Measurements from ENCODE around the gene ZNF654.
A peak's percentile ranks its signal among the peaks of the same experiment; 100 is the strongest.
"Not testable (repeated sequence)": the region's sequence is repeated elsewhere in the genome, so short reads cannot be mapped to it uniquely, and the experiment has no call there.

ZNF654 gene
- 30.1 to 53.7 reads per million in 2 experiments for total RNA-seq

DNA sequence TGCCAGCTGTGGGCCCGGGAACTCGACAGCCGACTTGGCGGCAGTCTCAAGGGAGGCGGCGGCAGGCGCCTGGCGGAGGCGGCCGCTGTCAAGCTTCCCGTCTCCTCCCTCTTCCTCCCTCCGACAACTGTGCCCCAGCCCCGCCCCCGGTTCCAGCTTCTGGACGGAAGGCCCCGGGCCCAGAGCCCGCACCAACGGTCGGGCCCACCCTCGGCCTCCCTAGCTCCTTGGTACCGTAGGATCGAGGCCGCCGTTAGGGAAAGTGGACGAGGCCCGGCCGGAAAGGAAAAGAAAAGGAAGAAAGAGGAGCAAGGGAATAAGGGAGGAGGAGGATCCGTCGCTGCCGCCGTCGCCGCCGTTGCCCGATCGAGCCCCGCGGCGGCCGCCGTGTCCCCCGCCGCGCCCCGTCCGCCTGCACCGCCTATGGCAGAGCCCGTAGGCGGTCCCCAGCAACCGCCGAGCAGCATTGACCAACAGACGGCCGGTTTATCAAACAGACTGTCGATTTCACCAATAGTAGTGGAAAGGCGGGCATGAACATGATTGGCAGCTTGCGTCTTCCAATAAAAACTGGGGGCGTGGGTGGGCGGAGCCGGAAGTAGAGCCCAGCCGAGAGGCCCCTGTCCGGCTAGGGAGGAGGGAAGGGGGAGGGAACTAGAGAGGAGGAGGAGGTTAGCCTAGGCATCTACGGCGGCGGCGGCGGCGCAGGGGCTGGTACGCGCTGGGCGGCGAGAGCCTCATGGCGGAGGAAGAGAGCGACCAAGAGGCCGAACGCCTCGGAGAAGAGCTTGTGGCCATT, at the start of gene ZNF654, which contains the start of gene CGGBP1:
Gene ZNF654 (plus strand): TSS at position 675 of the 799 bp plus-strand sequence. CDS start 65 bp downstream, at position 740.
Gene CGGBP1 (minus strand): TSS at position 425 of the 799 bp plus-strand sequence. CDS start 3,029 bp downstream, outside the sequence.
- DNase-seq (ENCODE audit: low read depth): peak; percentile 97

GRCh38 chr3:88010810-88011209, 48.2 kb upstream of the ZNF654 start:
- DNase-seq (ENCODE audit: low read depth): no peak

DNA sequence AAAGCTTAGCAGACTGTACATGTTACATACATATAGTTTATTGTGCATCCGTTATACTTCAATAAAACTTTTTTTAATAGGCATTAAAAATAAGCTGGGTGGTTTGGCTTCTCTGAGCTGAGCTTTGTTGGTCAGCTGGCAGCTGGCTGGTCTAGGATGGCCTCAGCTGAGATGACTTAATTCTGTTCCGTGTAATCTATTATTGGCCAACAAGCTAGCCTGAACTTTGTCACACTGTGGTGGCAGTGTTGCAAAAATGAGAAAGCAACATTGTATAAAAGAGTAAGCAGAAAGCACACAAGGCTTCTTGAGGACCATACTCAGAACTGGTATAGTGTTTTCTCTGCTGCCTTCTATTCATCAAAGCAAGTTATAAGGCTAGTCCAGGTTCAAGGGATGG, 45.5 kb upstream of the ZNF654 start:
- no peak for DNase-seq (ENCODE audit: low read depth)

DNA sequence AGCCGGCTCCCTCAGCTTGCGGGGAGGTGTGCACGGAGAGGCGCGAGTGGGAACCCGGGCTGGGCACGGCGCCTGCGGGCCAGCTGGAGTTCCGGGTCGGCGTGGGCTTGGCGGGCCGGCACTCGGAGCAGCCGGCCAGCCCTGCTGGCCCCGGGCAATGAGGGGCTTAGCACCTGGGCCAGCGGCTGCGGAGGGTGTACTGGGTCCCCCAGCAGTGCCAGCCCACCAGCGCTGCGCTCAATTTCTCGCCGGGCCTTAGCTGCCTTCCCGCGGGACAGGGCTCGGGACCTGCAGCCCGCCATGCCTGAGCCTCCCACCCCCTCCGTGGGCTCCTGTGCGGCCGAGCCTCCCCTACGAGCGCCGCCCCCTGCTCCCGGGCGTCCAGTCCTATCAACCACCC, 43.4 kb upstream of the ZNF654 start:
- DNase-seq (ENCODE audit: low read depth): not testable (repeated sequence)

GRCh38 chr3:88019024-88019423, 40.0 kb upstream of the ZNF654 start:
- no peak for DNase-seq (ENCODE audit: low read depth)

DNA sequence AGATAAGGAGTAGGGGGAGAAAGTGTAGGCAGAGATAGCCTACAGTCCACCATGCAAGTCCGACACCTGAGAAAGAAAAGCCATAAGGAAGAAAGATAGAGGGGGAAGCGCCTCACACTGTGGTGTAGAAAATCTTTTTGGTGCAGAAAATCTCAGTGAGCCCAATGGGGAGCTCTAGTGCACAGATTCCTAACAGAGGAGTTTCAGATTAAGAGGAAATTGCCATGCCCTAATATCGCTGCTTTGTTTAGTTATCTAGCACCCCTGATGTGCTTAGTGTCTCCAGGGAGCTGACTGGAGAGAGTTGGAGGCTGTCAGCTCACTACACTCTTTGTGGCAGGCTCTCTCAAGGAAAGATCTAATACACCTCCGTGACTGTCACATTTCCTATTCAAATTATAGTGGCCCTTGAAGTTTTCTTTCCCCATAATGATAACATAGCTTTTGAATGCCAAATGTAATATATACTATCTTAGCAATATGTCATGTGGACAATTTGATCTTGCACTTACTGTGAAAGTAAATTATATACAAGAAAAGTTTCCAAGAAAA, 34.0 kb upstream of the ZNF654 start:
- DNase-seq (ENCODE audit: low read depth): no peak

DNA sequence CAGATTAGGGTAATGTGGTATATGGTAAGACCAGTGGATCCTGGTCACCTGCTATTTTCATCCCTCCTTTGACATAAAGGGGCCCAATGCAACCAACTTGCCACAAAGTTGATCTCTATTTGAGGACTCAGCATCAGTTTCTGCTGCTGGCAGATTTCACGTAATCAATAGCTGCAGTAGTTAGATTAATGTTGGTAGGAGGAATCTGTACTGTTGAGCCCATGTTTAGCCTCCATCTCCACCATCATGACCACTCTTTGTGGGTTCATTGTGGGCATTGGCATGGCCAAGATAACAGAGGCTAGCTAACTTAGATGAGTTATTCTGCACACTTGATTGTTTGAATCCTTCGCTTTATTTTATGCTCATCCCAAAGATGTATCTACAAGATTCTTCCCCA, 30.2 kb upstream of the ZNF654 start:
- no peak for DNase-seq (ENCODE audit: low read depth)

- no peak for DNase-seq (ENCODE audit: low read depth)
Measured at GRCh38 chr3:88030210-88030609, 28.8 kb upstream of the ZNF654 start.

DNA sequence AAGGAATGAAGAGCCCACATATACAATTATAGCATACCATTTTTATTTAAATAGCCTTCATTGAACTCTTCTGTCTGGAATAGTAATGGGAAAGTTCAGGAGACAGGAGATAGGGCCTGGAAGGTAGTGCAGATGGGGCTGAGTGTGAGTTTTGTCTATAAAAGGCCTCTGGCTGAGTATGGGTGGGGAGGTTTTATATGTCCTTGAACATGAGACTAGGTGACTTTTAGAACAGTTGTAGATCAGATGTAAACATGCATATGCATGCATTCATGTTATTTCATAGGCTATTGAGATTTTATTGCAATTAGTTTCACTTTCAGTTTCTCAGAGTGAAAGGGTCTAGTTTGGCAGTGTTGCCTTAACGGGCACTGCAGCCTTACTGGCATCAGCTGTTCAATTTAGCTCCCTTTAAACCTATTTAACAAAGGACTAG, 27.4 kb upstream of the ZNF654 start:
- no peak for DNase-seq (ENCODE audit: low read depth)

- no peak for DNase-seq (ENCODE audit: low read depth)
Measured at GRCh38 chr3:88032245-88032644, 26.8 kb upstream of the ZNF654 start.

DNA sequence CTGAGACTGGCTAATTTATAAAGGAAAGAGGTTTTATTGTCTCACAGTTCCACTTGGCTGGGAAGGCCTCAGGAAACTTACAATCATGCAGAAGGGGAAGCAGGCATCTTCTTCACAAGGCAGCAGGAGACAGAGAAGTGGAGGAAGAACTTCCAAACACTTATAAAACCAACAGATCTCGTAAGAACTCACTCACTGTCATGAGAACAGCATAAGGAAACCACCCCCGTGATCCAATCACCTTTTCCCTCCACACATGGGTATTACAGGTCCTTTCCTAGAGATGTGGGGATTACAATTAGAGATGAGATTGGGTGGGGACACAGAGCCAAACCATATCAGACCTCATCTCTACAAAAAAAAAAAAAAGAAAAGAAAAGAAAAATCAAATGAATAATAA, 26.0 kb upstream of the ZNF654 start:
- no peak for DNase-seq (ENCODE audit: low read depth)

GRCh38 chr3:88033808-88034207, 25.2 kb upstream of the ZNF654 start:
- no peak for DNase-seq (ENCODE audit: low read depth)

GRCh38 chr3:88034491-88035275, 24.4 kb upstream of the ZNF654 start:
- DNase-seq (ENCODE audit: low read depth): no peak

DNA sequence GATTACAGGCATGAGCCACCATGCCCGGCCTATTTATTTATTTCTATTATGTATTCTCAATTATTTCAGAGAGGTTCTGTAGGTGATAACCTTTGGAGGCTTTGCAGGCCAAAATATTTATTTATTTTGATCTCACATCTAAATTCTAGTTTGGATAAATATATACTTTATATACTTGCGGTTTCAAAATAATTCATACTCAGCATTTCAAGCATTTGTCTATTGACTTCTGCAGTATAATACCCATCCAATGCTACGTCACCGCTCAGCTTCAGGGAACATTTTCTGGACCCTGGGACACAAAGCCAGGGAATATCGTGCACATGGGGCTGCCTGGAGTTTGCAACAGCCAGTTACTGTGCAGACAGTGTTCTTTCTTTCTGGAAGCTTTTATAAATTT, 22.8 kb upstream of the ZNF654 start:
- no peak for DNase-seq (ENCODE audit: low read depth)

DNA sequence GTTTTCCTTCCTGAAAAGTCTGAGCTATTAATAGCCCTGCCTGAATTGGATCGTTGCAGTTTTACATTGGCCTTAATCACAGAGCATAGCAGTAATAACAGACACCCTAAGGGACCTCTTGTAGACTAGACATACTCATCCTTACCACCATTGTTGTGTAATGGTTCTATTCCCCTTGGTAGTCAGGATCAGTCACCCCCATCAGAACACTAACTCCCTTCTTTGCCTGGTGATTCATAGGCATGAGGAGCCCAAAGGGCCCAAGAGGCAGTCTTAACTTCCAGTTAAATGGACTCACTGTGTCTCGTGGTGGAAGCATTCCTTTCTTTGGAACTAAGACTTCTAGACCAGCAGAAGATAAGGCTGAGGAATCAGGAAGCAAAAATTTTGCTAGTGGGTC, 20.5 kb upstream of the ZNF654 start:
- DNase-seq (ENCODE audit: low read depth): no peak

- no peak for DNase-seq (ENCODE audit: low read depth)
Measured at GRCh38 chr3:88040529-88040928, 18.5 kb upstream of the ZNF654 start.

DNA sequence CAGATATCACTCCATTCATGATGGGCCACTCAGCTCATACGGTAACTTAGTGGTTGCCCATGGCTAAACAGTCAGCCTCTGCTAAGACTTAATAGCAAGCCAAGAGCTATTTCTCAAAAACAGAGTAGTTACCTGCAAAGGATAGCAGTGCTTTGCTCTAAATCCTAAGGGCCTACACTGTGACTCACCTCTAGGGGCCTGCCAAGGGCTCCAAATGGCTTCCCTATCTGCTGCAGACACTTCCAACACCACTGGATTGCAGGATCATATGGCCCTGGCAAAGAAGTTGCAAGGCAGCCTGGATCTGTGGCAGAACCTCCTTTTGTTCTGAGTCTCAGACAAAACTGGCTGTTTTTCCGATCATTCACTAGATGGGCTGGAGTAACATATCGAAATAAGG, 18.1 kb upstream of the ZNF654 start:
- no peak for DNase-seq (ENCODE audit: low read depth)

GRCh38 chr3:88044411-88044810, 14.6 kb upstream of the ZNF654 start:
- no peak for DNase-seq (ENCODE audit: low read depth)

- DNase-seq (ENCODE audit: low read depth): no peak
Measured at GRCh38 chr3:88046766-88047165, 12.3 kb upstream of the ZNF654 start.

- no peak for DNase-seq (ENCODE audit: low read depth)
Measured at GRCh38 chr3:88057630-88058305, 1.3 kb upstream of the ZNF654 start.

GRCh38 chr3:88058306-88058580, 812 bp upstream of the ZNF654 start:
- DNase-seq (ENCODE audit: low read depth): no peak

Measured in T follicular helper cell (primary cell).